ENCODE results near the gene GFM1.

DNA sequence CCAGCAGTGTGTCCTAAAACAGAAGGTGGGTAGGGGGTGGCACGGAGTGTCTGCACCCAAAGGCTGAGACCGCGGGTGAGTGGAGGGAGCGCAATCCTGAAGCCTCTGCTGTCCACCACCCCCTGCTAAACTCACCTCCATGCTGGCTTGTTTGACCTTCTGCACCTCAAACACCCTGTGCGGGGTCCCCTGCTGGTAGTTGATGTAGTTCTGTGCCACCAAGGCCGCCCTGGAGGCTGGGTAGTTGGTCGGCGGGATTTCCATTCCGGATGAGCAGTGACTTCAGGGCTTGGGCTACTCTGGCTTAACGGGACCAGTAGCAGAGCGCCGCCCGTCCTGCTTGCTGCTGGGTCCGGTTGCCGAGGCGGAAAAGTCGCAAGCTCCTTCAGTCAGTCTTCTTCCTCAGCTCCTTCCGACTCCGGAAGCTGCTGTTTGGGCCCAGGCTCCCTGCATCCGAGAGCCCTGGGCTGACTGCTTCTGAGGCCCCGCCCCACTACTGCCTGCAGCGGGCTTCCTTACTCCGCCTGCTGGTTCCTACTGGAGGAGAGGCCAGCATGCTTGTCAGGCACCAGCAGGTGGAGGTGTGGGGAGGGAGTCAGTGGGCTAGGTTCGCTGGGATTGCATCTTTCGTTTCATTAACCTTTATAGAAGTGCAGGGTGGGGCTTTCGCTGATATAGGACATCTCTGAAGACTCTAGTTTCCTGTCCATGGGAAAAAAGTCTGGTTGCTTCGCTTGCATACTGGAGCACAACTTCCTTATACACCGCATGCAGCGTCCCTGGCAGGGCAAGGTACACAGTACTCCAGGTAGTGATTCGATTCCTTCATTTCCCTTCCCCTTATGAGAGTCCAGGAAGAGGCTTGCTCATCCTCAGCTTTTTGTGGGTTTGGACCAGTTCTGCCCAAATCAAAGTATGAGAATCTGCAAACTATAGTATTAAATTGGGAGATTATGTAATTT is 28.2 kb downstream of the GFM1 start, which contains the start of gene LXN:
- TF ChIP-seq, protein P1, sequence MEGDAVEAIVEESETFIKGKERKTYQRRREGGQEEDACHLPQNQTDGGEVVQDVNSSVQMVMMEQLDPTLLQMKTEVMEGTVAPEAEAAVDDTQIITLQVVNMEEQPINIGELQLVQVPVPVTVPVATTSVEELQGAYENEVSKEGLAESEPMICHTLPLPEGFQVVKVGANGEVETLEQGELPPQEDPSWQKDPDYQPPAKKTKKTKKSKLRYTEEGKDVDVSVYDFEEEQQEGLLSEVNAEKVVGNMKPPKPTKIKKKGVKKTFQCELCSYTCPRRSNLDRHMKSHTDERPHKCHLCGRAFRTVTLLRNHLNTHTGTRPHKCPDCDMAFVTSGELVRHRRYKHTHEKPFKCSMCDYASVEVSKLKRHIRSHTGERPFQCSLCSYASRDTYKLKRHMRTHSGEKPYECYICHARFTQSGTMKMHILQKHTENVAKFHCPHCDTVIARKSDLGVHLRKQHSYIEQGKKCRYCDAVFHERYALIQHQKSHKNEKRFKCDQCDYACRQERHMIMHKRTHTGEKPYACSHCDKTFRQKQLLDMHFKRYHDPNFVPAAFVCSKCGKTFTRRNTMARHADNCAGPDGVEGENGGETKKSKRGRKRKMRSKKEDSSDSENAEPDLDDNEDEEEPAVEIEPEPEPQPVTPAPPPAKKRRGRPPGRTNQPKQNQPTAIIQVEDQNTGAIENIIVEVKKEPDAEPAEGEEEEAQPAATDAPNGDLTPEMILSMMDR (conservative IDR thresholded peaks at IDR 0.05; ENCODE audit: low read length) = peak; percentile 63
- no peak for TF ChIP-seq EZH2phosphoT487 (IDR thresholded peaks at IDR 0.05; ENCODE audit: borderline replicate concordance, low read depth, low read length)

Data from OCI-LY7 (cell line).